HK-2 (cell line): Measurements from ENCODE around the gene ITIH3.

Source experiments
- DNase-seq: peaks from one replicate; pipeline ENCODE4 v3.0.0-alpha.2; 2018; ENCODE audit not compliant: unreplicated experiment

Gene ITIH3

DNA sequence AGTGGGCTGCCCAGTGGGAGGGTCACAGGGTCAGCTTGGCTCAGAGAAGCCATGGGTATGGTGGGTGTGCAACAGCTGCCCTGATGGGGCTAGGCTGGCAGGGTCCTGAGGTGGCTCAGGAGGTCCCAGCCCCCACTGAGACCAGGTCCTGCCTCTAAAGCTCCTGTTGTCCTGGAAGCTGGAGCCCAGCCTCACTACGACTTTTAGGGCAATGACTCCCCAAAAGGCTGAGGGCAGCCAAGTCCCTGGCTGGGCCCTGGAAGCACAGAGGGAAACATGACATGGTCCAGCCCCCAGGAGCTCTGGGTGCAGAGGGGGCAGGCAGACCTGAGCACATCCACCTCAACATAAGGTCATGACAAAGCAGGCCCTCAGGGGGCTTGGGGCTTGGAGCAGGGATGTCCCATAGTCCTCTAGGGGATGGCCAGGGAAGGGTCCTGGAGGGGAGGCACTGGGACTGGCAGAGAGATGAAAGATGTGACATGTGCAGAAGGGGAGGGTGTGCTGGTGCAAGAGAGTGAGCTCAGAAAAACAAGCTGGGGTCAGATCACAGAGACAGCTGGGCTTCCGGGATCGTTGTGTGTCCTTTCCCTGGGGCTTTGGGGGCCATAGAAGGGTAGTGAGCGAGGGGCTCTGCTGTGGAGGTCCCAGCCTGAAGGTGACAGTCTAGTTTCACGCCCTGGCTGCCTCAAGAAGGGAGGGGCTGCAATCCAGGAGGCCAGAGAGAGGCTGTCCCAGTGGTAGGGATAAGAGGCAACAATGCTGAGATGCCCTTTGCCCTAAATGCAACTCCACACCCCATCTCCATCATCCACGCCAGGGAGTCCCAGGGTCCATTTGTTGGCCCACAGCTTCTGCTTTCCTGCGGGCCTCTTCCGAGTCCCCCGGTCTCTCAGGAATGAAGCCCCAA is 639 bp upstream of the ITIH3 start:
- no peak for DNase-seq

DNA sequence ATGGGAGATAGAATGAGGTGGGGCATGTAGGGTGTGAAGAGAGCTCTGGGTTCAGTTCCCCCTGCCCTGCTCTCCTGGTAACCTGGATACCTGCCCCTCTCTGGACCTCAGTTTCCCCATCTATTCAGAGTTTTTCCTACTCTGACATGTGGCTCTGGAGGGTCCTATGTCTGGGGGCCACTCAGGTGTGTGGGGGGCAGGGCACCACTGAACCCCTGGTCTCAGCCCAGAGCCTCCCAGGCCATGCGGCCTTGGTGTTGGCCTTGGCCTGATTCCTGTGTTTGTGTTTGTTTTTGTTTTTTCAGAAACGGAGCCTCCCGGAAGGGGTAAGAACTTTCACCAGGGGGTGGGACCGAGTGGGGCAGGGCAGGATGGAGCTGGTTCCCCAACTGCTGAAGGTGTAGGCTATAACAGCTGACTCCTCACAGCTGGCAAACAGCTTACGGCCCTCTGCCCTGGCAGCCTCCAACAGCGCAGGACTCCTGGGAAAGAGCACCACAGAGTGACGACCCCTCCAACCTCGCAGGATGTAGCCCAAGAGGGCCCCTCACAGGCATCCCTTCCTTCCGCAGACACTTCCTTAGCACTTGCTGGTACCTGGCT is 803 bp downstream of the ITIH3 start:
- no peak for DNase-seq

DNA sequence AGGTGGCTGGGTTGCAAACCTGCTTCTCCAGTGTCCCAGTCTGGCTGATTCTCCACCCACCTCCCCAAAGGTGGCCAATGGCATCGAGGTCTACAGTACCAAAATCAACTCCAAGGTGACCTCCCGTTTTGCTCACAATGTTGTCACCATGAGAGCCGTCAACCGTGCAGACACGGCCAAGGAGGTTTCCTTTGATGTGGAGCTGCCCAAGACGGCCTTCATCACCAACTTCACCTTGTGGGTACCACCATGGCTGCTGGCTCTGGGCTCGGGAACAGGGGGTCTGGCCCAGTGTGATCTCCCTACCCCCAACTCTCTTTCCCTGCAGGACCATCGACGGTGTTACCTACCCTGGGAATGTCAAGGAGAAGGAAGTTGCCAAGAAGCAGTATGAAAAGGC is 1.8 kb downstream of the ITIH3 start:
- DNase-seq, result no peak

DNA sequence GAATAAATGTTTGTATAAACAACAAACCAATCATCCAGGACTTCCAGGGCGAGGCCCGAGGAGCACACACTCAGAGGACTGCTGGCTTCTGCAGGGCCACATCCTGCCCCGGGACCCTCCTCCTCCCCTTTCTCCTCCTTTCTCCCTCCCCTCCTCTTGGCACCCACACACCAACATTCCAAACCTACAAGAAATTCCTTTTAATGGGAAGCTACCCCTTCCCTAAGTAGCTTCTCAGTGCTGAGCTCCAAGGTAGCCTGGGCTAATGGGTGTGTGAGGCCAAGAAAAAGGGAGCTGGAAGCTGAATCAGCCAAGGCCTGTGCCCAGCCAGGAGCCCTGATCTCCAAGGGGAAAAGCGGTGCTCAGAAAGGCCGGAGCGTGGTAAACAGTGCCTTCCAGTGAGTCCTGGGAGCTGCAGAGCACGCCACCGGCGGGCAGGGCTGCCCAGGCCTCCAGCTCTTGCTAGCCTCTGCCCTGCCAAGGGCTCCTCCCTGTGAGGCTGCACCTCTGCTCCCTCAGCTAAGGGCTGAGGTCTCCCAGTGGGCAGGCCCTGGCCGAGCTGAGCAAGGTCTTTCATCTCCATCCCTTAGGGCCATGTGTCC is 3.9 kb downstream of the ITIH3 start:
- no peak for DNase-seq

DNA sequence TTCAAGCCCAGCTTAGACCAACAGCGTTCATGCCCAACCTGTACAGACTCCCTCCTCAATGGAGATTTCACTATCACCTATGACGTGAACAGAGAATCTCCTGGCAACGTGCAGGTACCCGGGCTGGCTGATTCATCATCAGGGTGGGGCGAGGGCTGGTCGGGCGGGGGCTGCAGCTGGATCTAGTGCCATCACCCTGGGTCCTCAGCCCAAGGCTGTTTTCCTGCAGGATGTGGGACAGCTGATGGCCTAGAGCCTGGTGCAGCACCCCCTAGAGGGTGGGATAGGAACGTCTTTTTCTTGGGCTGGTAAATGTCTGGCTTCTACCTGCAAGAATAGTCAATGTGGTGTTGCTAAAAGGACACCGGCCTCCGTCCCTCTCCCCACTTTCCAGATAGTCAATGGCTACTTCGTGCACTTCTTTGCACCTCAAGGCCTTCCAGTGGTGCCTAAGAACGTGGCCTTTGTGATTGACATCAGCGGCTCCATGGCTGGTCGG is 4.4 kb downstream of the ITIH3 start:
- DNase-seq, result no peak

DNA sequence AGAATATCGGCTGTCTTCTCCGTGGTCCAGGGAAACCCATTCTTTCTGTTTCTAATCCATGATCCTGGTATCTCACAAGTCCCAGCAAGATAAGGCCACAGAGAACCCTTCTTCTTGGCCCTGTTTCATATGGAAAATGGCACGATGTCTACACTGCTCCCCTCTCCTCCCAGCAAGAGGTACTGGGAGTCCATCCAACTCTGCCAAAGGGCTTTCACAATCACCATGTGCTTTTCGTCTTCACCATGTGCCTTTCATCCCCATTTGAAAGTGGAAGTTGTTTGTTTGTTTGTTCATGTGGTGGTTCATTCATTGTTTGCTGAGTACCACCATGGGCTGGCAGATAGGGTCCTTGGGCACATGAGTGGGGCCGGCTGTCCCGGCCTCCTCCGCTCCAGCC is 5.5 kb downstream of the ITIH3 start:
- DNase-seq, result no peak

DNA sequence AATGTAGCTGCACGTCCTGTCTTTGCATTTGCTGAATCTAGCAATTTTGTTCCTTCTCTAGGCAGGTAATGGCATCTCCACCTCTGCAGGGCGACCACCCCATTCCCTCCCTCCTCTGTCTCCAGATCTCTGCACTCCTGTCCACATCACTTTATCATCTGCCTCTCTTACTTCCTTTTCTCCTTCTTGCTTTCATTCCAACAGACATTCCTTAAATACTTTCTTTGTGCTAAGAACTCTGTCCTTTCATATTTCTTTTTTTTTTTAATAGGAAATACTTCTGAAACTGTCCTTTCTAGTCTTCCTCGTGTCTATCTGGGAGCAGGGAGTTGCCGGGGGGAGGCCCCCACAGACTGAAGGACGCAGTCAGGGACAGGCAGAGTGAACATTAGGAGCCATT is 7.2 kb downstream of the ITIH3 start:
- no peak for DNase-seq

DNA sequence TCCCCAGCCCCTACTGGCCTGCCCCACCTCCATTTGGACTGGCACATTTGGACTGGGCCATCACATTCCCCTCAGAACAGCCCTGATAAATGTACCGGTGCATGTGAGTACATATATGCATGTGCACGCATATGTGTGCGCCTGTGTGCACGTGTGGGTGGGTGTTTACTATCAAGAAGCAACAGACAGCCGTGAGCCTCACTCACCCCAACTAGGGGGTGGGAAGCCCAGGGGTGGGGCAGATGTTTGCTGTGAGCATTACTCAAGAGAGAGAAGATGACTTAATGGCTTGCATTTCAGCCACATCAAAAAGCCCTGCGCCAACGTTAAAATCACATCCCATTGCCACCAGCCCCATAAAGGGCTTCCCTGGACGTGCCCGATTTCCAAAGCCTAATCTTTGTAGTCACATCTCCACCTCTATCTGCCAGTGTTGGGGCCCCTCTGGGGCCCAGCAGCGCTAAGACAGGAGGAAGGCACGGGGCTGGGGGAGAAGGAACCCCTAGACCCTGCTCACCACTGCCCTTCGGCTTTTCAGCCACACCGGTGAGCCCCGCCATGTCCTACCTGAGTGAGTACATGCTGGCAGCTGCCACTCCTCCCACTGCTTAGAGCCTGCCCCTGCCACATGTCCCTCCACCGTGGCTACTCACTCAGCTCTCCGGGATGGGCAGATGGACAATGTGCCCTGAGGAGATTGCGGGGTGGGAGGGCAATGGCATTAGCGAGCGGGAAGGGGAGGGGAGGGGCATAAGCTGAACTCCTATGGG is 10.9 kb downstream of the ITIH3 start:
- no peak for DNase-seq

DNA sequence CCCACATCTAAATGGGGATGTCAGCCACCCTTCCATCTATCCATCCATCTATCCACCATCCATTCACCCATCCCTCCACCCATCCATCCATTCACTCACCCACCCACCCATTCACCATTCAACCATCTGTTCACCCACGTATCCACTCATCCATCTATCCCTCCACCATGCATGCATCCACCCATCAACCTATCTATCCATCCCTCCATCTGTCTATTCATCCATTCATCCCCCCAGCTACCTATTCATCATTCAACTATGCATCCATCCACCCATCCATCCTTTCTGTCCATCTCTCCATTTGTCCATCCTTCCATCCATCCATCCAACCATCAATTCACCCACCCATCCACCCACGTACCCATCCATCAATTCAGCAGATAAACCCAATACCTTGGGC is 14.6 kb downstream of the ITIH3 start:
- DNase-seq, result no peak

DNA sequence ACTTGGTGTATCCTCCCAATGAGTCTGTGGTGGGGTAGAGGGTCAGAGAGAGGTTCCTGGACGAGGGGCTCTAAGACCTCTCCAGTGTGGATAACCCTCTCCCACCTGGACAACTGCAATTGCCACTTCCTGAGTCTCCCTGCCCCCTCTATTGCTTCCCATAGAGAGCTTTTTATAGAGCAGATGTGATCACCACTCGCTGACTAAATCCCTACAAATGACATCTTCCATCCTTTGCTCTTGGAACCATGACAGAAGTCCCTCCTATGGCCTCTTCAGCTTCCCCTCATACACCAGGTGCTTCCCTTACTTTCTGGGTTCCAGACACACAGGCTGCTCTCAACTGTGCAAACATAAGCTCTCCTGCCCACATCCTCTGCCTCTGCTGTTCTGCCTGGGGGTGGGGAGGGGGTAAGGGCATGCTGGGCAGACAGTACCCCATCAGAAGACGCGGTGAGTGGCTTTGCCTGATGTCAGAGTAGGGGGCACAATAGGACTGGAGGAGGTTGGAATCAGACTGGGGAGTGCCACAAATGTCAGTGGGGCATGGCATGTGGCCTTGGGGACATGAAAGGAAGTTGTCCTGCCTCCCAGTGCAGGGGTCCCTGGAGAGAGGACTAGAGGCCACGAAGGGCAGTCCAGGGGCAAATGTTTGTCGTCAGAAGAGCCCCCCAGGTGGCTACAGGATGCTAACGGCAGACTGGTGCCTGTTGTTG is 15.2 kb downstream of the ITIH3 start:
- no peak for DNase-seq

DNA sequence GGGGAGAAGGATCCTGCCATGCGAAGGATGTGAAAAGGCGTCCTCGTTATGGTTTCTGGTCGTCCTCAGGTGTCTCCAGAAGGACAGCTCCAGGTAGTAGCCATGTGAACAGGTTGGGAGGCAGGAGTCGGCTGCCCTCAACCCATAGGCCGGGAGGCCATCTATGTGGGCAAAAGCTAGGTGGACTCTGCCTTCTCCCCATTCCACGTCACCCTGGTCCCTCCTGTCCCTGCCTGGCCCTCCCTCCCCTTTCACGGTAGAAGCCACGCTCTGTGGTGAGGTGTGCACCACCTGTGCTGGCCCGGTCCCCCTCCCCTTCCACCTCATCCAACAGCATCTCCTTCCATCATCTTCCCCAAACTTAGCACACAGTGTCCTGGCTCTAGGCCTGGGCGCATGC is 16.3 kb downstream of the ITIH3 start:
- no peak for DNase-seq

DNA sequence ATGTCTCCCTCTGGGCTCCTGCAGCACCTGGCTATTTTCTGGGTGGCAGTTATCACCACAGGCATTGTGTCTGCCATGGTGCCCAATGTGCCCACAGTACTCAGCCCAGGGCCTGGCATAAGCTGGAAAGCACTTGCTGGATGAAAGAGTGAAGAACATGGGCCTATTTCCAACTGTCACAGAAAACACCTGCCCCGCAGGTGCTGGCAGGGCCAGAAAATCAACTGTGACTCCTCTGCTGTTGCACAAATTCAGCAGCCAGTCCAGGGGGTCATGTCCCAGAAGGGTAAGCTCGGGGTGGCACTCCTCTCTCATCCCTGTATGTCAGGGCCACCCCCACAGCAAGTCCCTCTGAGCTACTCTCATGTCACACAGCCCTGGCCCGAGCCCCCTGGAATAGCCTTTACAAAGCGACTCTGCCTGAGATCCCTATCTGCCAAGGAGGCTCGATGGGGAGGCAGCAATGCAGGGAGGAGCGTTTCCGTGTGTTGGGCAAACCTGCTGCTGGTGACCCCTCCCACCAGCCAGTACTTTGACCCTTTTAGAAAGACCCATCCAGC is 16.9 kb downstream of the ITIH3 start:
- DNase-seq, result no peak

DNA sequence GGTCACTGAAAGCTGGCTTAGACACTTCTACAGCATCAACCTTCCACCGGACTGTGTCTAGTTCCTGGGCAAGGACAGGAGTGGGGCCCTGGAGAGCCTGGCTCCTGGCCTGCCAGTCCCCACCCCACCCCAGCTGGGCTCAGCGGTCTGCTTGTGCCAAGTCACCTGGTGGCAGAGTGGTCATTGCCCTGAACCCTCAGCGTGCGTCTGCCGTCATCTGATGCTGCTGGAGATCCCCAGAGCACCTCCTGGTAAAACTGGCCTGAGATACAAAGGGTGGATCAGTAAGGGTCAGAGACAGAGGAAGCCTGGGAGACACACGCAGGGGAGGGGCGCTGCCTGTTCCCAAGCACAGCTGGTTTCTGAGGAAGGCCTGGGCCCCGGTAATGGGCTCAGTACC is 19.2 kb downstream of the ITIH3 start:
- no peak for DNase-seq

DNA sequence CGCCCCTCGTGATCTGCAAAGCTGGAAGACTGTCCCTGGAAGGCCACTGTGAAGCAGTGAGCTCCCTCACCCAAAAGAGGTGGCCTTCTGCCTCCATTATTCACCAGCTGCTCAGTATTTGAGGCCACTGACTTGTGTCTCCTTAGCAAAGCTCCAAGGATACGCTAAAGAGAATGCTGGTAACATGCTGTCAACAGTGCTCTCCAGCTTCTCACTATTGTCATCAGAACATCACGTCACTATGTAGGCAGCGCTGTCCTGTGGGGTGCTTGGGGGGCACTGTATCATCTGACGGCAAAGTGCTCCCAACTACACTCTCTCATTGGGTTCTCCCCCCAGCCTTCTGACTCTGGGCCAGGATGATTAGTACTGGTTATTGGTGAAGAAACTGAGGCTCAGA is 21.6 kb downstream of the ITIH3 start:
- DNase-seq, result no peak

DNA sequence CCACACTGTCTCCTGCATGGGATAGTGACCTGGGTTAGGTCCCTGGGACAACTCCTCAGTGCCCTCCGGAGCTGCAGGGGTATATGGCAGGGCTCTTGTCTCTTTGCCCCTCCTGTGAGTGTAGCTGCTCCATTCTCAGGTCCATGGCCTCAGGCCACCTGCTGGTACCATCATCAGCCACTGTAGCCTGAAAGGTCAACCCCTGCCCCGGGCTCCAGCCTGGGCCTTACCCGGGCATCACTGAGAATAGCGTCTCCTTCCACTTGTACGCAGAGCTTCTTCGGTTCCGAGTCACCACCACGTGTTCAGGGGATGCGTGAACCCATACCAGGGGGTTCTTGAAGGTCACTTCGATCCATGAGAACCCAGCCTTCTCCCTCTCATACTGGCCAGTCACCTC is 22.1 kb downstream of the ITIH3 start:
- no peak for DNase-seq

DNA sequence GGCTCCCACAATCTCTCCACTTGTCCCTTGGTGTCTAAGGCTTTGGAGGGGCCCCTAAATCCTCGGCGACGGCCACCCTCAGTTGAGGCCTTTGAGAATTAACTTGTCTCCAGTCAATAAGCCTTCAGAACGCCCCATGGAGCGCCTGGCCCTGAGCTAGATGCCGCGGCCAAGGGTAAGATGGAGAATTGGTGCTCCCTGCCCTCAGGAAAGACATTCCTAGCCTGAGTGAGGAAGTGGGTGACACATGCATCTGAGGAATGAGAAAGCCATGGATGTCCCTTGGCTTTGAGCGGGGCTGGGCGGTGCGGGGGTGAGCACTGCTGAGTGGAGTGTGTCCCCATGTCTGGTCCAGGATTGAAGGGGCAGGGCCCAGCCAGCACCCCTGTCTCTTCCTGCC is 22.6 kb downstream of the ITIH3 start:
- no peak for DNase-seq

DNA sequence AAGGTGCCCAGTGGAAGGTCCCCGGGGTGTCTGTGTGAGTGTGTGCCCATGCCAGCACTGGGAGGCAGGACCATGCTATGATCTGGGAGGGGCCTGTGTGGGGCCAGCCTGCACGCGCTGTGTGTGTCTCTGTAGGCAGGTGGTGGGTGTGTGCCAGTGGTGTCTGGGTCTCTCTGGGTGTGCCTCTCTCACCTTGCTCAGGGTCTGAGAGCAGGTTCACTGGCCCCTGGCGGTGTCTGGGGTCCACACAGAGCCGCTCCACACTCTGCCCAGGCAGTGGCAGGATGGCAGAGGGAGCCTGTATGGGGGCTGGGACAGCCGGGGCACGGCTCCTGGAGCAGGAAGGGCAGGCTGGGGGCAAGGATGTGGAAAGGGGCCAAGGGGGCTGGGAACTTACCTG is 23.3 kb downstream of the ITIH3 start:
- DNase-seq, result no peak

DNA sequence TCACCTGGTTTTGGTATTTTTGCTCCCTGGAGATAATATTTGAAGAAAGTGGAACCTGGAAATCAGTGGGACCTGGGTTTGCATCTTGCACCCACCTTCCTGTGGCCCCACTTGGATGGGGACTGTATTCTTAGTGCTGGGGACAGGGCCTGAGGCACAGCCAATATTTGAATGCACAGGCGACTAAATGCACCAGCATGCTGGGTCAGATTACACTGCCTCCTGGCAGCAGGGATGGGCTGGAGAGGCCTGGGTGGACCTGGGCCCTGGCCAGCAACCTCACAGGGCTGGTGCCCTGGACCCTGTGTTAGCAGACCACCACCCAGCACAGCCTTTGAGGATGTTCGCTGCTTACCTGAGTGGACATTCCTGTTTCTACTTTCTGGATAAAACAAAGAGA is 25.3 kb downstream of the ITIH3 start:
- DNase-seq, result no peak

DNA sequence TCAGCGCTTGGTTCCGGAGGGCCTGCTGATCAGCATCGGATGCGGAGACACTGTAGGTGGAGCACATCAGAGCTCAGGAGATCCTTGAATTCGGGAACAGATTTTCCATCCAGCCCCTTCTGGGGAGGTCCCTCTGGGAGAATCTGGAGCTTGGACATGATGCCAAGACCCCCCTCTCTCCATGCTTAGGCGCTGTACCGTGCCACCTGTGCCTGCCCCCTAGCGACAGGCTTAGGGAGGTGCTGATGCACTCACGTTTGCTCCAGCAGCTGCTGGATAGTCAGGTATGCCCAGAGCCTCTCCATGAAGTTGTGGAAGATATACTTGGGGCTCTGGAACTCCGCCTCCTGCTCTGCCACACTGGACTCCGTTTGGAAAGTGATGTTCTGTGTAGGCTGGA is 26.1 kb downstream of the ITIH3 start:
- no peak for DNase-seq

DNA sequence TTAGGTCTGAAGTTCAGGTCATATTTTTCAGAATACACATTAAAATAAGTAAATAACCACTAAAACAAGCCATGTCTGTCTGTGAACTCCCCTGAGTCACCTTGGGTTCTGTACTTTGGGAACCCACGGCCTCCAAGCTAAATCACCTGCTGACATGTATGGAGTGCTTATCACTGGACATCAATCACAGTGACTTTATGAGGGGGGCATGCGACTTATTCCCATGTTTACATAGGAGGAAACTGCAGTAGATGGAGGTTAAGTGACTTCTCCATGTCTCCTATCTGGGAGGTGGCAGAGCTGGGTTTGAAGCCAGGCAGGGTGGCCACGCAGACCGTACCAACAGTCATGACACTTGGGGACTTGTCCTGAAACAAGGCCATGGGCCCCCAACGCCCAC is 27.8 kb downstream of the ITIH3 start:
- DNase-seq, result no peak

DNA sequence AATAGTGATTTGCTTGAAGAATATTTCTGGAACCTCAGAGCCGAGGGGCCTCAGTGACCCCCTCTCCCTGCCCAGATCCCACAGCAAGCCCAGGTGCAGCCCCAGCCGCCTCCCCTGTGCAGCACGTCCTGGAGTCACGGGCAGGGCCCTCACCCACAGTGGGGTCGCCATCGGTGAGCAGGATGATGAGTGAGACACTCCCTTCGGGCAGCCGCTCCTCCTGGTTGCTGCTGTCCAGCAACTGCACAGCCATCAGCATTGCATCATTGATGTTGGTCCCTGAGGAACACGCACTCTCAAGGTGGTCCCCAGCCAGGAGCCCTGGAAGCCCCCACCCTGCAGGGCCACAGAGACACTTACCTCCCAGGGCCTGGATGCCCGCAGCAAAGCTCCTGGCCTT is 29.4 kb downstream of the ITIH3 start:
- DNase-seq, result no peak
